HCT116 (cell line): Measurements from ENCODE around the gene CTCFL.

ENCODE experiments used
- CEBPB ChIP-seq: IDR thresholded peaks from 2 replicates; pipeline ENCODE4 v1.6.1; 2012; ENCODE audit warnings: low read depth
- CTCF ChIP-seq, 3 experiments: fragments of 200-600 bp in 1 of 3; sonication (generic) in 1 of 3; IDR thresholded peaks in 2 of 3; conservative IDR thresholded peaks in 1 of 3; 2 replicates each; pipeline ENCODE4 v1.5.1; 2012 to 2017; ENCODE audit warnings: low read depth in 2 of 3, low read length in 2 of 3, antibody characterized with exemption in 1 of 3, borderline replicate concordance in 1 of 3, control low read depth in 1 of 3, mild to moderate bottlenecking in 1 of 3, mixed read lengths in 1 of 3, mixed run types in 1 of 3, moderate library complexity in 1 of 3; ENCODE audit not compliant: insufficient read depth in 1 of 3
- EZH2phosphoT487 ChIP-seq: fragments of 200-600 bp; IDR thresholded peaks from 2 replicates; pipeline ENCODE4 v1.6.1; 2018; ENCODE audit warnings: antibody characterized with exemption, borderline replicate concordance
- POLR2AphosphoS5 ChIP-seq: IDR thresholded peaks from 2 replicates; pipeline ENCODE4 v1.6.1; 2011; ENCODE audit warnings: mild to moderate bottlenecking, low read depth, low read length, moderate library complexity
- RAD21 ChIP-seq: IDR thresholded peaks from 2 replicates; pipeline ENCODE4 v1.6.1; 2012; ENCODE audit warnings: low read depth, mild to moderate bottlenecking

- TF ChIP-seq CTCF (IDR thresholded peaks at IDR 0.05 in 2 of 3, conservative IDR thresholded peaks at IDR 0.05 in 1 of 3; ENCODE audit: borderline replicate concordance in 1 of 3, insufficient read depth in 1 of 3, low read depth in 2 of 3, low read length in 2 of 3) (no peak), RAD21 (no peak), CEBPB (no peak), POLR2AphosphoS5 (no peak), EZH2phosphoT487 (no peak)
Observed at GRCh38 chr20:57507477-57507876, 17.5 kb downstream of the CTCFL start.
